Neural progenitor cell (in vitro differentiated cells): ENCODE results near the gene CPM.

ENCODE experiments used
- CTCF ChIP-seq: fragments of 200-600 bp; sonication (generic); IDR thresholded peaks from 2 replicates; pipeline ENCODE4 v1.5.1; 2017; ENCODE audit warnings: antibody characterized with exemption, mild to moderate bottlenecking
- EZH2phosphoT487 ChIP-seq: fragments of 200-600 bp; sonication (generic); IDR thresholded peaks from 2 replicates; pipeline ENCODE4 v1.6.1; 2017; ENCODE audit warnings: antibody characterized with exemption

GRCh38 chr12:68905733-68906132, 27.2 kb downstream of the CPM start:
- no peak for TF ChIP-seq EZH2phosphoT487
- TF ChIP-seq CTCF, result no peak
